SU-DHL-6 (cell line): Measurements from ENCODE around the gene RBM43.

ENCODE experiments used
- CTCF ChIP-seq: fragments of 200-600 bp; sonication (generic); IDR thresholded peaks from one replicate; pipeline ENCODE4 v1.5.1; 2017; ENCODE audit warnings: antibody characterized with exemption, mild to moderate bottlenecking, low read length, moderate library complexity; ENCODE audit not compliant: insufficient read depth, poor library complexity, severe bottlenecking
- EZH2phosphoT487 ChIP-seq: fragments of 200-600 bp; sonication (generic), shearing (Covaris generic); conservative IDR thresholded peaks from 2 replicates; pipeline ENCODE4 v1.6.1; 2018; ENCODE audit warnings: mild to moderate bottlenecking, antibody characterized with exemption, low read length, moderate library complexity, mixed read lengths

- TF ChIP-seq CTCF (no peak), EZH2phosphoT487 (no peak)
Measured at GRCh38 chr2:151206446-151206968, 55.2 kb downstream of the RBM43 start.
